Measurements from ENCODE around the gene ALDH3A2. TPM values are rescaled to one million over a fixed set of nuclear protein-coding genes. Genes with fewer than 3 reads are reported as not detected.

The ALDH3A2 gene
- total and polyA plus RNA-seq, 2 experiments from 2014 or later: 63.6 to 137 TPM

DNA sequence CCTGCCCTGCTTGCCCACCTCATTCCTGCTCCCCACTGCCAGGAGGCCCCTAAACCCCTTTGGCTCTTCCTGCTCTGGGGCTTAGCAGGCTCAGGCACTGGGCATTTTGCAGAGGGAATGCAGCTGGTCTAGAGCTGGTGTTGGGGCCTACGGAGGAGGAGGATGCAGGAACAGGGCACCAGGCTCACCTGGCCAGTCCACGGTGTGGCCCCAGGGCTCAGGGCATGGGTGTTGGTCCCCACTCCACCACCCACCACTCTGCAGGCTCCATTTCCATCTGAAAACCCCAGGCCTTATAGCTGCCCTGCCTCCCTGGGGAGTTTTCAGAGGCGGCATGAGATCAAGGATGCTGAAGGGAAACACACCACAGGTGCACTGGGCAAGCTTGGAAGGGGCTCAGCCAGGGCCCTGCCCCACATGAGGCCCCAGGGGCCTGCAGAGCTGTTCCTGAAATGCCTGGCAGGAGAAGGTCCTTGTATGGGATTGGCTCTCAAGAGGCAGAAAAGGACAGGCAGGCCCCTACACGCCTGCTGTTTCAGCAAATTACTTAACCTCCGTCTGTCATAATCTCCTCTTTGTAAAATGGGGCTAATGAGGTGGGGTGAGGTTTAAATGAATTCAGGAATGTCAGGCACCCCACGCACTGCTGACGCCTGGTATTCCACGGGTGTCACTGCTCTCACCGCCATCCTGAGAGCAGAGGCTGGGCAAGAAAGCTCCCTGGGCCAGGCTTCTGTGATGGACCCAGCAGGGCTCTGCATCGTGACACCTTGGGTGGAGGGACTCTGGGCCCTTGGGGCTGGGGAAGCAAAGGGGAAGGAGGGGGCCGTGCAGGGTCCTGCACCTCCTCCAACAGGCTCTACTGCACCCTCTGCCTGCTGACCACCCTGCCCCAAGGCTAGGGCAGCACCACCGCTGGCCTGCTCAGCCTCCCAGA lies 58.5 kb downstream of the ALDH3A2 start:
- Histone ChIP-seq H3K9me2 (replicated peaks; ENCODE audit: insufficient read depth) (no peaks in the 10 kb centered on the region), H2AFZ (no peak overlapping the region), H3K4me1 (ENCODE audit: insufficient read depth) (peaks cover 7% of the 10 kb centered on the region), H3K4me2 (no peak overlapping the region), H3K79me2 (no peaks in the 10 kb centered on the region), H3K36me3 (replicated peaks; ENCODE audit: insufficient read depth, low read depth) (no peaks in the 10 kb centered on the region), H4K20me1 (ENCODE audit: insufficient read depth, poor library complexity, severe bottlenecking) (no peaks in the 10 kb centered on the region), H3K27me3 (no peaks in the 10 kb centered on the region), H3K27ac (no peak overlapping the region), H3K9me3 (ENCODE audit: low read depth) (no peaks in the 10 kb centered on the region), H3K4me3 (no peak overlapping the region)
- no peak for DNase-seq (ENCODE audit: low spot score)
- TF ChIP-seq, protein P1, sequence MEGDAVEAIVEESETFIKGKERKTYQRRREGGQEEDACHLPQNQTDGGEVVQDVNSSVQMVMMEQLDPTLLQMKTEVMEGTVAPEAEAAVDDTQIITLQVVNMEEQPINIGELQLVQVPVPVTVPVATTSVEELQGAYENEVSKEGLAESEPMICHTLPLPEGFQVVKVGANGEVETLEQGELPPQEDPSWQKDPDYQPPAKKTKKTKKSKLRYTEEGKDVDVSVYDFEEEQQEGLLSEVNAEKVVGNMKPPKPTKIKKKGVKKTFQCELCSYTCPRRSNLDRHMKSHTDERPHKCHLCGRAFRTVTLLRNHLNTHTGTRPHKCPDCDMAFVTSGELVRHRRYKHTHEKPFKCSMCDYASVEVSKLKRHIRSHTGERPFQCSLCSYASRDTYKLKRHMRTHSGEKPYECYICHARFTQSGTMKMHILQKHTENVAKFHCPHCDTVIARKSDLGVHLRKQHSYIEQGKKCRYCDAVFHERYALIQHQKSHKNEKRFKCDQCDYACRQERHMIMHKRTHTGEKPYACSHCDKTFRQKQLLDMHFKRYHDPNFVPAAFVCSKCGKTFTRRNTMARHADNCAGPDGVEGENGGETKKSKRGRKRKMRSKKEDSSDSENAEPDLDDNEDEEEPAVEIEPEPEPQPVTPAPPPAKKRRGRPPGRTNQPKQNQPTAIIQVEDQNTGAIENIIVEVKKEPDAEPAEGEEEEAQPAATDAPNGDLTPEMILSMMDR (IDR thresholded peaks at IDR 0.05; ENCODE audit: poor library complexity): no peak
- TF ChIP-seq EZH2phosphoT487 (IDR thresholded peaks at IDR 0.05; ENCODE audit: low read depth, severe bottlenecking, unreplicated experiment): no peak
- TF ChIP-seq EZH2 (IDR thresholded peaks at IDR 0.05; ENCODE audit: borderline replicate concordance): no peak
- 83% methylated on average over 12 of the region's 12 CpGs for WGBS (ENCODE audit: low lambda C conversion rate, missing lambda C conversion rate)

DNA sequence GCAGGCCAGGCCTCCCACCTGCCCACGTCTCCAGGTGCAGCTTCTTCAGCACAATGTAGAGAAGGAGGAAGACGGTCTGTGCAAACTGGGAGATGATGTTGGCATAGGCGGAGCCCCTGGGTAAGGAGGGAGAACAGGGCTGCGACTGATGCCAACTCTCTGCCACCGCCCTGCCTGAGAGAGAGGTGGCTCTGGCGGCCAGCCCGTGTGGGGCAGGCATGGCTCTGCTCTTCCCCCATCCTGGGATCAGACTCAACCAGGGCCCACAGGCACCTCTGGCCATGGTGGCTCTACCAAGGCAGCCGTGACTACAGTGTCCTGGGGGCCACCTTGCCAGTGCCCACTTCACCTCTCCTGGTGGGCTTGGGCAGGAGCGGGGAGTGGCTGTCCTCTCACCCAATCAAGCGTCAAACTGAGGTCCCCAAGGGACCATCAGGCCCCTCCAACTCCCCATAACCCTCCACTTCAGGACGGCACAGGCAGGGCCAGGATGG lies 59.2 kb downstream of the ALDH3A2 start:
- TF ChIP-seq EZH2 (IDR thresholded peaks at IDR 0.05; ENCODE audit: borderline replicate concordance) (no peak), EZH2phosphoT487 (IDR thresholded peaks at IDR 0.05; ENCODE audit: low read depth, severe bottlenecking, unreplicated experiment) (no peak)
- TF ChIP-seq, protein P1 (IDR thresholded peaks at IDR 0.05; ENCODE audit: poor library complexity): no peak
- H3K27ac ChIP-seq: no peak overlapping the region
- H3K36me3 ChIP-seq (replicated peaks; ENCODE audit: insufficient read depth, low read depth): no peaks in the 10 kb centered on the region

DNA sequence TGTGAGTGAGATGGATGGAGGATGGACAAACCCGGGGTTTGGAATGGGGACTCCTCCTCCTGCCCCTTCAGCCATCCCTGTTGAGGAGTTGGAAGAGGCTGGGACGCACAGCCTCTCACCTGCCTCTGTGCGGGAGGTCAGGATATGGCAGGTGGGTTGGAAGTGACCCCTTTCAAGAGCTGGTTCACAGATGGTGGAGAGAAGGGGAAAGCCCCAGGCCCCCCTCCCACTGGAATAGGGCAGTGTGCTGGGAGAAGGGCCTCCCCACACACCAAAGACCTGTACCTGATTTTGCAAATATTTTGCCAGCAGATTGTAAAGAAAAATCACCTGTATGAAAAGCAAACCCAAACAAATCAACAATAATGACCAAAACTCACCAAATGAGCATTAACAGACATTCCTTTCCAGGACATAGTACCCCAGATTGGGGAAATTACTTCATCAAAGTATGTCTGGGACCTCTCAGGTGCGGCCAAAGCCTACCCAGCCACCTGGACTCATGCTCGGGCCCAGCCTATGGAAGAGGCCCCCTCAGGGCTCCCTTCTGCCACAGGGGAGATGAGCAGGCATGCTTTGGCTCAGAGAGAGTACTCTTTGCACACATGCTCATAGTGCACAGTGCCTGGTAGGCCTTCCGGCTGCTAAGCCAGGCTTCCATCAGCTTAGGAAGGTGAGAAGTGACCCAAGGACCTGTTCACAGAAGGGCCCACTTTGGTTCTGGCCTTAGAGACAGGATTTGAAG lies 60.1 kb downstream of the ALDH3A2 start:
- no peak overlapping the region for H2AFZ ChIP-seq
- H3K9me2 ChIP-seq (replicated peaks; ENCODE audit: insufficient read depth): no peaks in the 10 kb centered on the region
- no peak overlapping the region for H3K4me2 ChIP-seq
- 87% methylated on average over 6 of the region's 6 CpGs for WGBS (ENCODE audit: low lambda C conversion rate, missing lambda C conversion rate)
- no peak for DNase-seq (ENCODE audit: low spot score)
- no peaks in the 10 kb centered on the region for H3K9me3 ChIP-seq (ENCODE audit: low read depth)
- no peak overlapping the region for H3K27ac ChIP-seq
- no peaks in the 10 kb centered on the region for H3K36me3 ChIP-seq (replicated peaks; ENCODE audit: insufficient read depth, low read depth)
- no peaks in the 10 kb centered on the region for H3K79me2 ChIP-seq
- no peaks in the 10 kb centered on the region for H4K20me1 ChIP-seq (ENCODE audit: insufficient read depth, poor library complexity, severe bottlenecking)
- H3K27me3 ChIP-seq: no peaks in the 10 kb centered on the region
- TF ChIP-seq EZH2phosphoT487 (IDR thresholded peaks at IDR 0.05; ENCODE audit: low read depth, severe bottlenecking, unreplicated experiment) (no peak), EZH2 (IDR thresholded peaks at IDR 0.05; ENCODE audit: borderline replicate concordance) (no peak)
- TF ChIP-seq, protein P1 (IDR thresholded peaks at IDR 0.05; ENCODE audit: poor library complexity): no peak
- H3K4me3 ChIP-seq: no peak overlapping the region
- H3K4me1 ChIP-seq (ENCODE audit: insufficient read depth): peaks cover 4% of the 10 kb centered on the region

More for the DNA sequence above, 59.2 kb downstream of the ALDH3A2 start:
- H3K9me2 ChIP-seq (replicated peaks; ENCODE audit: insufficient read depth): no peaks in the 10 kb centered on the region
- H3K9me3 ChIP-seq (ENCODE audit: low read depth): no peaks in the 10 kb centered on the region
- H4K20me1 ChIP-seq (ENCODE audit: insufficient read depth, poor library complexity, severe bottlenecking): no peaks in the 10 kb centered on the region
- no peaks in the 10 kb centered on the region for H3K27me3 ChIP-seq
- H3K4me3 ChIP-seq: no peak overlapping the region
- peaks cover 7% of the 10 kb centered on the region for H3K4me1 ChIP-seq (ENCODE audit: insufficient read depth)
- 98% methylated on average over 10 of the region's 11 CpGs for WGBS (ENCODE audit: low lambda C conversion rate, missing lambda C conversion rate)
- H3K79me2 ChIP-seq: no peaks in the 10 kb centered on the region
- no peak overlapping the region for H2AFZ ChIP-seq
- DNase-seq (ENCODE audit: low spot score): no peak
- no peak overlapping the region for H3K4me2 ChIP-seq

Data from hepatocyte (in vitro differentiated cells).